HG02885 (cell line): ENCODE results near the gene NOSIP.
A peak's percentile ranks its signal among the peaks of the same experiment; 100 is the strongest.
"Not testable (repeated sequence)": the region's sequence is repeated elsewhere in the genome, so short reads cannot be mapped to it uniquely, and the experiment has no call there.

Source experiments
- ATAC-seq: cut with Tn5 transposase; IDR thresholded peaks from one replicate; pipeline ENCODE4 v1.9.1; 2021; ENCODE audit warnings: mild to moderate bottlenecking; ENCODE audit not compliant: unreplicated experiment, poor library complexity

The NOSIP gene, protein sequence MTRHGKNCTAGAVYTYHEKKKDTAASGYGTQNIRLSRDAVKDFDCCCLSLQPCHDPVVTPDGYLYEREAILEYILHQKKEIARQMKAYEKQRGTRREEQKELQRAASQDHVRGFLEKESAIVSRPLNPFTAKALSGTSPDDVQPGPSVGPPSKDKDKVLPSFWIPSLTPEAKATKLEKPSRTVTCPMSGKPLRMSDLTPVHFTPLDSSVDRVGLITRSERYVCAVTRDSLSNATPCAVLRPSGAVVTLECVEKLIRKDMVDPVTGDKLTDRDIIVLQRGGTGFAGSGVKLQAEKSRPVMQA

GRCh38 chr19:49580264-49581006 lies at the start of gene NOSIP:
NOSIP (minus strand) TSS chr19:49580556; CDS start chr19:49560691, 19,865 bp downstream.
- peak; percentile 94 for ATAC-seq

DNA sequence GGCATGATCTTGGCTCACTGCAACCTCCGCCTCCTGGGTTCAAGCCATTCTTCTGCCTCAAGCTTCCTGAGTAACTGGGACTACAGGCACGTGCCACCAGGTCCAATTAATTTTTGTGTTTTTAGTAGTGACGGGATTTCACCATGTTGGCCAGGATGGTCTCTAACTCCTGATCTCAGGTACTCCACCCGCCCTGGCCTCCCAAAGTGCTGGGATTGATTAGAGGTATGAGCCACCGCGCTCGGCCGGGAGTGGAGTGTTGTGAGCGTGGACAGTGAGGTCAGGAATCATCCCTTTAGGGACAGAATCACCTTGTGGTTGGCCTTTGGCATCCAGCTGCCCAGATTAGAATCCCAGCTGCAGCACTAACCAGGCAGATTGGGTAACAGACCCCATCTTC lies 49.3 kb upstream of the NOSIP start:
- no peak for ATAC-seq

GRCh38 chr19:49626226-49626625 lies 45.9 kb upstream of the NOSIP start:
- no peak for ATAC-seq

DNA sequence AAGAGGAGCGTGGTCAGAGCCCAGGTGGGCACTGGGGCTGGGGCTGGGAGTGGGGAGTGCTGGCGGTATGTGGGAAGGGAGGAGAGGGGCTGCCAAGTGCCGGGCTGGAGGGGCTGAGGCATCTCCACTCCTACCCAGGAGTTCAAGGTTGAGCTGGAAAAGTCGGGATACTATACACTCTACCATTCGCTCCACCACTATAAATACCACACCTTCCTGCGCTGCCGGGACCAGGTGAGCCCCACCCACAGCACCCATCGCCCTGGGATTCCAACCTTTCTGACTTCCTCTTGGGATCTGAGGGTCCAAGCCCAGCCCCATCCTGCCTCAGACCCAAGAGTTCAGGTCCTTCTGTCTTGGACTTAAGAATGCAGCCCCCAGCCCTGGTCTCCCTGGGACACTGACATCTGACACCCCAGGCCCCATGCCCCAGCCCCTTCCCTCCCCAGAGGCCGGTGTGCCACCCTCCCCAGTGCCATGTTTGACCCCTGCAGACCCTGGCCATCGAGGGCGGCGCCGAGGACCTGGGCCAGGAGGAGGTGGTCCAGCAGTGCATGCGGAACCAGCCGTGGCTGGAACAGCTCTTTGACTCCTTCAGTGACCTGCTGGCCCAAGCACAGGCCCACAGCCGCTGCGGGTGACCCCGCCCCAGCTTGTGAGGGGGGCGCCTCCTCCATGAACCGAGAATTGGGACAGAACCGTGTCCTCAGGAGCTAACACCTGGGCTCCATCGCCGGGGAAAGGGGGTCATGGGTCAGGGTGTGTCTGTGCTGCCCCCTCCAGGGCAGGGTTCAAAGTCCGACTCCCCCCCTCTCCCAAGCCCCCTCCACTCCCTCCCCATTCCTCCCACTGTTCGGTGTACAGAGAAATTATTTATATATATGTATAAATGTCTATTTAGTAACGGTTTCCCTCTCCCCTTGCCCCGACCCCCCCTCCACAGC lies 44.9 kb upstream of the NOSIP start:
- no peak for ATAC-seq

- ATAC-seq: not testable (repeated sequence)
Observed at GRCh38 chr19:49617860-49618259, 37.5 kb upstream of the NOSIP start.

- no peak for ATAC-seq
Observed at GRCh38 chr19:49616945-49617344, 36.6 kb upstream of the NOSIP start.

GRCh38 chr19:49616532-49616931 lies 36.2 kb upstream of the NOSIP start:
- ATAC-seq: no peak

- ATAC-seq: no peak
Observed at GRCh38 chr19:49615861-49616260, 35.5 kb upstream of the NOSIP start.

GRCh38 chr19:49614096-49614833 lies 33.9 kb upstream of the NOSIP start:
- ATAC-seq: no peak

DNA sequence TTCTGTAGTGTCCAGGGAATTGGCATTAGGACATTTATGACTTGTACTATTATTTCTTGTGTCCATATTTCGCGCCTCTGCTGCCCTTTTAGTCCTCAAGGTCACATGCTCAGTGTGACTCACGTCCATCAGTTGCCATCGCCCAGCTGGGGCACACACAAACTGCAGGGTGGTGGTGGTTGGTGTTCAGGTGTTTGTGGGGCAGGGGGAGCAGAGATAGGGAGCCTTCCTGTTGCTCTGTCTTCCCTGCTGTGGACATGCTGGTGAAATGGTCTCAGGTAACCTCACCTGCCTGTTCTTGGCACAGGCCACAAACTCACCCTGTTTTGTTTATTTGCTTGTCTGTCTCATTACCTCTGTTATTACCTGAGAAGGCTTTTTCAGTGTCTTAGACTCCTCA lies 33.0 kb upstream of the NOSIP start:
- ATAC-seq: no peak

DNA sequence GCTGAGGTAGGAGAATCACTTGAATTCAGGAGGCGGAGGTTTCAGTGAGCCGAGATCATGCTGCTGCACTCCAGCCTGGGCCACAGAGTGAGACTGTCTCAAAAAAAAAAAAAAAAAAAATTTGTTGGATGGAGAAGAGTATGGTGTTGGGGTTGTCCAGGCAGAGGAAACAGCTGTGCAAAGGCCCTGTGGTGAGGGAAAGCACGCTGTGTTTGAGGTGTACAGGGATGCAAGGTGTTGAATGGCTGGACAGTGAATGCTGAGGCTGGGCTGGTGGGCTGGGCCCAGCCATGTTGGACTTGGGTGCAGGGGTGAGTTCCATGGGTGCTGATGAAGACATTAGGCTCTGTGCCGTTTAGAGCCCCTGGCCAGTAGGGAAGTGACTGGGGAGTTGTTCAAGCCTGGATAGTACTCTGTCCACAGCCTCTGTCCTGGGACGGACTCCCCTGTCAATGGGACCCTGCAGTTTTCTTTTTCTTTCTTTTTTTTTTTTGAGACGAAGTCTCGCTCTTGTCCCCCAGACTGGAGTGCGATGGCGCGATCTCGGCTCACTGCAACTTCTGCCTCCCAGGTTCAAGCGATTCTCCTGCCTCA lies 29.2 kb upstream of the NOSIP start:
- ATAC-seq: no peak

- no peak for ATAC-seq
Observed at GRCh38 chr19:49605605-49606004, 25.2 kb upstream of the NOSIP start.

DNA sequence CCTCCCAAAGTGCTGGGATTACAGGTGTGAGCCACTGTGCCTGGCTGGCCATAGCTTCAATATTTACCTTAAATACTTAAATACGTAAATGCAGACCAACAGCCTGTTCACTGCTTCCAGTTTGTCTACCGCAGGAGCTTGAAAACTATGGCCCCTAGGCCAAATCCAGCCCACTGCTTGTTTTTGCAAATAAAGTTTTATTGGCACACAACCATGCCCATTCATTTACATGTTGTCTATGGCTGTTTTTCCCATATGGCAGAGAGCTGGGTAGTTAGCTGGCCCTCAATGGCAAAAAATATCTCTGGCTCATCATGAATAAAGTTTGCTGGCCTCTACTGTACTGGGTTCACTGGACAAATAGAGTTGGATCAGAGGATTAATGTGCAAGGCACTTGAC lies 22.4 kb upstream of the NOSIP start:
- ATAC-seq: no peak

DNA sequence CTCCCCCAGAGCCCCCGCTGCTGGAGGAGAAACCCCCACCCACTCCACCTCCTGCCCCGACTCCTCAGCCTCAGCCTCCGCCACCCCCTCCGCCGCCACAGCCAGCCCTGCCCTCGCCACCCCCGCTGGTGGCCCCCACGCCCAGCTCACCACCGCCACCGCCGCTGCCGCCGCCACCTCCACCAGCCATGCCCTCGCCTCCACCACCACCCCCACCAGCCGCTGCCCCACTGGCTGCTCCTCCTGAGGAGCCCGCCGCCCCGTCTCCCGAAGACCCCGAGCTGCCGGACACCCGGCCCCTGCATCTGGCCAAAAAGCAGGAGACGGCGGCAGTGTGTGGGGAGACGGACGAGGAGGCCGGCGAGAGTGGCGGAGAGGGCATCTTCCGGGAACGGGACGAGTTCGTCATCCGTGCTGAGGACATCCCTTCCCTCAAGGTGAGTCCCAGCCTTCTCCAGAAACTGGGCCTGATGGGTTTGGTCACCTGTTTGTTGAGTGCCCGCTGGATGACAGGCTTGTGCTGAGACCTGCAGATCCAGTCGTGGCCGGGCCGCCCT lies 21.2 kb upstream of the NOSIP start:
- no peak for ATAC-seq

GRCh38 chr19:49599378-49600295 lies 19.3 kb upstream of the NOSIP start:
- no peak for ATAC-seq

DNA sequence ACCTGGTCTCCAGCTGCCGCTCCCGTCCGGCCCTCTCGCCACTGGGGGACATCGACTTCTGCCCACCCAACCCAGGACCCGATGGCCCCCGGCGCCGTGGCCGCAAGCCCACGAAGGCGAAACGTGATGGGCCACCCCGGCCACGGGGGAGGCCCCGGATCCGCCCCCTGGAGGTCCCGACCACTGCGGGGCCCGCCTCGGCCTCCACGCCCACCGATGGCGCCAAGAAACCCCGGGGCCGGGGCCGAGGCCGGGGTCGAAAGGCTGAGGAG lies 17.3 kb upstream of the NOSIP start:
- ATAC-seq: no peak

- no peak for ATAC-seq
Observed at GRCh38 chr19:49596954-49597702, 16.8 kb upstream of the NOSIP start.

DNA sequence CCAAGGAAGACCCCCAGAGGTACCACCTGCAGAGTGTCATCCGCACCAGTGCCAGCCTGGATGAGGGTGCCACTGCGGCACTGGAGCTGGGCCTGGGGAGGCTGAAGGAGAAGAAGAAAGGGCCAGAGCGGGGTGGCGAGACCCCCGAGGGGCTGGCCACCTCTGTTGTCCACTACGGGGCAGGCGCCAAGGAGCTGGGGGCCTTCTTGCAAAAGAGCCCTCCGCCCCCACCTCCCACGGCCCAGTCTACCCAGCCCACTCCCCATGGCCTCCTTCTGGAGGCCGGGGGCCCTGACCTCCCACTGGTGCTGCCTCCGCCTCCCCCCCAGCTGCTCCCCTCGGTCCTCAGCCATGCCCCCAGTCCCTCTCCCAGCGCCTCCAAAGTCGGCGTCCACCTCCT lies 16.1 kb upstream of the NOSIP start:
- no peak for ATAC-seq
